Panc1 (cell line): Measurements from ENCODE around the gene PHTF1. TPM values are rescaled to one million over a fixed set of nuclear protein-coding genes. Genes with fewer than 3 reads are reported as not detected.

ENCODE experiments used
- ATAC-seq: fragments of 200-7000 bp; cut with Tn5 transposase; 2 replicates; pipeline ENCODE4 v1.9.1; 2020; ENCODE audit warnings: mild to moderate bottlenecking, moderate library complexity
- BruUV-seq: library from RNA; stranded (reverse); fragments of 400-500 nt; replicated peaks from 2 replicates; lab custom pipeline; 2021; lab: Mats Ljungman, UMichigan
- CTCF ChIA-PET: fragments of 300-600 bp; sonication (Branson Sonifier 250); formaldehyde crosslinking; loops from one replicate; lab custom pipeline; 2022; ENCODE audit warnings: antibody characterized with exemption; lab: Charles Lee
- POLR2A ChIA-PET: fragments of 300-600 bp; sonication (Branson Sonifier 250); formaldehyde crosslinking; loops from one replicate; lab custom pipeline; 2022; ENCODE audit warnings: antibody characterized with exemption; lab: Charles Lee
- DNase-seq: peaks from one replicate; pipeline ENCODE4 v3.0.0-alpha.2; 2010; ENCODE audit warnings: low read depth, low spot score
- H3K27ac ChIP-seq: 2 replicates; pipeline ENCODE4 v1.5.1; 2011; ENCODE audit warnings: mild to moderate bottlenecking, low read length, inconsistent platforms
- H3K27me3 ChIP-seq: fragments of 200-500 bp; sonication (Bioruptor generic); 2 replicates; pipeline ENCODE4 v1.6.0; 2014; ENCODE audit warnings: low read length, inconsistent platforms; ENCODE audit not compliant: control insufficient read depth, insufficient read depth
- H3K36me3 ChIP-seq: fragments of 200-500 bp; sonication (Bioruptor generic); 2 replicates; pipeline ENCODE4 v1.5.1; 2014; ENCODE audit warnings: inconsistent platforms, mild to moderate bottlenecking, low read length, moderate library complexity; ENCODE audit not compliant: control insufficient read depth, insufficient read depth
- H3K4me1 ChIP-seq: 2 replicates; pipeline ENCODE4 v1.5.1; 2011; ENCODE audit warnings: inconsistent platforms, mild to moderate bottlenecking, low read length, moderate library complexity; ENCODE audit not compliant: control insufficient read depth, insufficient read depth
- H3K4me3 ChIP-seq, 2 experiments: 2 replicates each; pipeline ENCODE4 v1.5.1; 2011 to 2012; ENCODE audit warnings: low read depth in 2 of 2, low read length in 2 of 2, mild to moderate bottlenecking in 2 of 2, inconsistent platforms in 1 of 2, moderate library complexity in 1 of 2
- H3K9me3 ChIP-seq: fragments of 200-500 bp; sonication (Bioruptor generic); 2 replicates; pipeline ENCODE4 v1.5.1; 2014; ENCODE audit warnings: low read depth, mild to moderate bottlenecking, inconsistent platforms, low read length, moderate library complexity; ENCODE audit not compliant: control insufficient read depth, insufficient read depth
- POLR2AphosphoS5 ChIP-seq: IDR thresholded peaks from 2 replicates; pipeline ENCODE4 v1.6.1; 2012; ENCODE audit warnings: mild to moderate bottlenecking, low read depth, low read length, moderate library complexity
- SIN3A ChIP-seq: IDR thresholded peaks from 2 replicates; pipeline ENCODE4 v1.6.1; 2012; ENCODE audit warnings: low read depth, mild to moderate bottlenecking, low read length, moderate library complexity, borderline replicate concordance; ENCODE audit not compliant: insufficient read depth
- TCF7L2 ChIP-seq: IDR thresholded peaks from 2 replicates; pipeline ENCODE4 v1.6.1; 2011; ENCODE audit warnings: mild to moderate bottlenecking, low read depth, low read length, inconsistent platforms
- in situ Hi-C: cut with HindIII; loops from 2 replicates; pipeline ENCODE4 v1.10.0; 2016; ENCODE audit warnings: low sequenced_read_pairs, low pct_unique_long_range_greater_than_20kb
- intact Hi-C: fragments of 100-400 bp; cut with micrococcal nuclease; formaldehyde crosslinking; loops from one replicate; pipeline ENCODE4 v1.10.0; 2022; ENCODE audit not compliant: unreplicated experiment
- total RNA-seq: library from RNA; stranded (reverse); gene quantifications from one replicate; pipeline ENCODE4 v1.2.1, GENCODE V29; 2021; ENCODE audit not compliant: unreplicated experiment
- TF ChIP-seq, protein P1 (sequence below): fragments of 450-650 bp; IDR thresholded peaks from 2 replicates; pipeline ENCODE4 v1.5.1; 2017; ENCODE audit warnings: mild to moderate bottlenecking
- TF ChIP-seq, protein P2 (sequence below), 2 experiments: IDR thresholded peaks; 2 replicates each; pipeline ENCODE4 v1.6.1; 2011 to 2012; ENCODE audit warnings: low read depth in 2 of 2, control low read depth in 1 of 2, low read length in 1 of 2, mild to moderate bottlenecking in 1 of 2, moderate library complexity in 1 of 2; ENCODE audit not compliant: insufficient read depth in 1 of 2

Gene PHTF1
- total RNA-seq, 1 experiment from 2014 or later, result 32.0 TPM

DNA sequence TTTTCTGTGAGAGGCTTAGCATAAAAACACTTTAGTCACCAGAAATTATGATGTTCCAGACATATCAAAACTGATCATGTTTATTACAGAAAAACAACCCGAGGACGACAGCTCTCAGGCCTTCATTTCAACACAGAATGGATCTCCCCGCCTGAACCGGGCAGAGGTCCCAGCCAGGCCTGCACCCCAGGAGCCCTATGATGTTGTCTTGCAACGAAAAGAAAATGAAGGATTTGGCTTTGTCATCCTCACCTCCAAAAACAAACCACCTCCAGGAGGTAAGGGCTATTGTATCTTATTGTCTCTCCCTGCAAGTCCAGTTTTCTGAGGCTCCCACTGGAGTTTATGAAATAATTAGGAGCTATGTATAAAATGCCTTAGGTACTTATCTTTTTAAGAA, 105.5 kb downstream of the PHTF1 start:
- intact Hi-C loops (no loop called here), in situ Hi-C loops (no loop called here)
- H3K4me3 ChIP-seq, result no peak overlapping the region
- no peaks in the 10 kb centered on the region for H3K9me3 ChIP-seq
- ChIA-PET POLR2A (no interaction called here), CTCF (no interaction called here)
- H3K27ac ChIP-seq, result no peak overlapping the region
- TF ChIP-seq, protein P1, sequence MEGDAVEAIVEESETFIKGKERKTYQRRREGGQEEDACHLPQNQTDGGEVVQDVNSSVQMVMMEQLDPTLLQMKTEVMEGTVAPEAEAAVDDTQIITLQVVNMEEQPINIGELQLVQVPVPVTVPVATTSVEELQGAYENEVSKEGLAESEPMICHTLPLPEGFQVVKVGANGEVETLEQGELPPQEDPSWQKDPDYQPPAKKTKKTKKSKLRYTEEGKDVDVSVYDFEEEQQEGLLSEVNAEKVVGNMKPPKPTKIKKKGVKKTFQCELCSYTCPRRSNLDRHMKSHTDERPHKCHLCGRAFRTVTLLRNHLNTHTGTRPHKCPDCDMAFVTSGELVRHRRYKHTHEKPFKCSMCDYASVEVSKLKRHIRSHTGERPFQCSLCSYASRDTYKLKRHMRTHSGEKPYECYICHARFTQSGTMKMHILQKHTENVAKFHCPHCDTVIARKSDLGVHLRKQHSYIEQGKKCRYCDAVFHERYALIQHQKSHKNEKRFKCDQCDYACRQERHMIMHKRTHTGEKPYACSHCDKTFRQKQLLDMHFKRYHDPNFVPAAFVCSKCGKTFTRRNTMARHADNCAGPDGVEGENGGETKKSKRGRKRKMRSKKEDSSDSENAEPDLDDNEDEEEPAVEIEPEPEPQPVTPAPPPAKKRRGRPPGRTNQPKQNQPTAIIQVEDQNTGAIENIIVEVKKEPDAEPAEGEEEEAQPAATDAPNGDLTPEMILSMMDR, result no peak
- TF ChIP-seq TCF7L2, result no peak
- TF ChIP-seq, protein P2, sequence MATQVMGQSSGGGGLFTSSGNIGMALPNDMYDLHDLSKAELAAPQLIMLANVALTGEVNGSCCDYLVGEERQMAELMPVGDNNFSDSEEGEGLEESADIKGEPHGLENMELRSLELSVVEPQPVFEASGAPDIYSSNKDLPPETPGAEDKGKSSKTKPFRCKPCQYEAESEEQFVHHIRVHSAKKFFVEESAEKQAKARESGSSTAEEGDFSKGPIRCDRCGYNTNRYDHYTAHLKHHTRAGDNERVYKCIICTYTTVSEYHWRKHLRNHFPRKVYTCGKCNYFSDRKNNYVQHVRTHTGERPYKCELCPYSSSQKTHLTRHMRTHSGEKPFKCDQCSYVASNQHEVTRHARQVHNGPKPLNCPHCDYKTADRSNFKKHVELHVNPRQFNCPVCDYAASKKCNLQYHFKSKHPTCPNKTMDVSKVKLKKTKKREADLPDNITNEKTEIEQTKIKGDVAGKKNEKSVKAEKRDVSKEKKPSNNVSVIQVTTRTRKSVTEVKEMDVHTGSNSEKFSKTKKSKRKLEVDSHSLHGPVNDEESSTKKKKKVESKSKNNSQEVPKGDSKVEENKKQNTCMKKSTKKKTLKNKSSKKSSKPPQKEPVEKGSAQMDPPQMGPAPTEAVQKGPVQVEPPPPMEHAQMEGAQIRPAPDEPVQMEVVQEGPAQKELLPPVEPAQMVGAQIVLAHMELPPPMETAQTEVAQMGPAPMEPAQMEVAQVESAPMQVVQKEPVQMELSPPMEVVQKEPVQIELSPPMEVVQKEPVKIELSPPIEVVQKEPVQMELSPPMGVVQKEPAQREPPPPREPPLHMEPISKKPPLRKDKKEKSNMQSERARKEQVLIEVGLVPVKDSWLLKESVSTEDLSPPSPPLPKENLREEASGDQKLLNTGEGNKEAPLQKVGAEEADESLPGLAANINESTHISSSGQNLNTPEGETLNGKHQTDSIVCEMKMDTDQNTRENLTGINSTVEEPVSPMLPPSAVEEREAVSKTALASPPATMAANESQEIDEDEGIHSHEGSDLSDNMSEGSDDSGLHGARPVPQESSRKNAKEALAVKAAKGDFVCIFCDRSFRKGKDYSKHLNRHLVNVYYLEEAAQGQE (IDR thresholded peaks at IDR 0.05; ENCODE audit: insufficient read depth in 1 of 2, low read depth in 2 of 2, low read length in 1 of 2), result no peak
- TF ChIP-seq SIN3A, result no peak
- no peak for TF ChIP-seq POLR2AphosphoS5
- no peaks in the 10 kb centered on the region for H3K4me1 ChIP-seq
- BruUV-seq, result no TSS peak
- no peaks in the 10 kb centered on the region for H3K27me3 ChIP-seq
- DNase-seq (no peak), ATAC-seq (no peak)
- H3K36me3 ChIP-seq, result no peaks in the 10 kb centered on the region

DNA sequence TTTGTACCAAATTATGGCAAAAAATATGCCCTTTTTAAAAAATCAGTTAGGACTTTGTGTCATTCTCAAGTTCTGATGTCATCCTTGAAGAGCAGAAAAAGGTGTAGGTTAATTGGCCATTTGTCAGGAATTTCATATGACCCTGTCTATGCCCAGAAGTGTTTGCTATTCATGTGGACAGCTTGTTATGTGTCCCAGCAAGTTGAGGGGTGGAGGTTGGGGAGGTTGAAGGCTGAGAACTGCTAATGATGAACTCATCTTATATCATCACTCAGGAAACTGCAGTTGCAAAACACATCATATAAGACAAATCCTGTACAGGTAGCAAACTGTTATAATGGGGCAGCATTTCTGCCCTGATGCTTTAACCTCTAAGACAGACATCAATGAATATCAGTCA, 106.5 kb downstream of the PHTF1 start:
- in situ Hi-C loops (no loop called here), intact Hi-C loops (no loop called here)
- ATAC-seq (no peak), DNase-seq (no peak)
- no peak overlapping the region for H3K27ac ChIP-seq
- no peak overlapping the region for H3K4me3 ChIP-seq
- no peaks in the 10 kb centered on the region for H3K9me3 ChIP-seq
- no peaks in the 10 kb centered on the region for H3K4me1 ChIP-seq
- no TSS peak for BruUV-seq
- H3K36me3 ChIP-seq, result no peaks in the 10 kb centered on the region
- ChIA-PET POLR2A (no interaction called here), CTCF (no interaction called here)
- H3K27me3 ChIP-seq, result no peaks in the 10 kb centered on the region
- TF ChIP-seq TCF7L2 (no peak), SIN3A (no peak), POLR2AphosphoS5 (no peak)
- TF ChIP-seq, protein P1, result no peak
- TF ChIP-seq, protein P2 (IDR thresholded peaks at IDR 0.05; ENCODE audit: insufficient read depth in 1 of 2, low read depth in 2 of 2, low read length in 1 of 2), result no peak
